ENCODE results near the gene SI.
"Not testable (repeated sequence)": the region's sequence is repeated elsewhere in the genome, so short reads cannot be mapped to it uniquely, and the experiment has no call there.

Gene SI

GRCh38 chr3:165078293-165078692 lies at the start of gene SI:
SI (minus strand) TSS chr3:165078496; CDS start chr3:165076012, 2,484 bp downstream.
- no peak for DNase-seq

- DNase-seq = no peak
These were observed 47.5 kb upstream of the SI start for GRCh38 chr3:165125836-165126235.

- DNase-seq = no peak
These were observed 33.1 kb upstream of the SI start for GRCh38 chr3:165111401-165111800.

- DNase-seq = no peak
These were observed 25.3 kb upstream of the SI start for GRCh38 chr3:165103616-165104015.

- DNase-seq = no peak
These were observed 4.4 kb upstream of the SI start for GRCh38 chr3:165082650-165083049.

GRCh38 chr3:165081183-165081582 lies 2.9 kb upstream of the SI start:
- DNase-seq = no peak

GRCh38 chr3:165075695-165076094 lies 2.6 kb downstream of the SI start:
- no peak for DNase-seq

GRCh38 chr3:165070682-165071081 lies 7.6 kb downstream of the SI start:
- no peak for DNase-seq

- no peak for DNase-seq
These were observed 21.8 kb downstream of the SI start for GRCh38 chr3:165056510-165056909.

- DNase-seq = no peak
These were observed 38.1 kb downstream of the SI start for GRCh38 chr3:165040186-165040585.

GRCh38 chr3:165011557-165011956 lies 66.7 kb downstream of the SI start:
- no peak for DNase-seq

GRCh38 chr3:164984947-164985346 lies 93.3 kb downstream of the SI start:
- DNase-seq = no peak

- no peak for DNase-seq
These were observed 115.7 kb downstream of the SI start for GRCh38 chr3:164962610-164963009.

GRCh38 chr3:164952966-164953365 lies 125.3 kb downstream of the SI start:
- no peak for DNase-seq

- DNase-seq = not testable (repeated sequence)
These were observed 126.9 kb downstream of the SI start for GRCh38 chr3:164951403-164951802.

- DNase-seq = no peak
These were observed 137.6 kb downstream of the SI start for GRCh38 chr3:164940745-164941144.

- no peak for DNase-seq
These were observed 148.7 kb downstream of the SI start for GRCh38 chr3:164929642-164930041.
